Measurements from ENCODE around the gene ITPK1. TPM values are rescaled to one million over a fixed set of nuclear protein-coding genes. Genes with fewer than 3 reads are reported as not detected.

Gene ITPK1
- total RNA-seq, 4 donors from 2014 or later = 108 to 221 (median 138) TPM

GRCh38 chr14:92970271-92970670, 145.5 kb downstream of the ITPK1 start:
- Histone ChIP-seq H3K27ac (replicated peaks in 1 of 4) (peak overlapping the region in 2 of 4 donors; percentile 41 to 89), H3K9me3 (no peaks in the 10 kb centered on the region), H3K36me3 (peaks cover 0 to 4% (median 0%) of the 10 kb centered on the region in 4 donors), H3K4me3 (no peak overlapping the region), H3K4me1 (peaks cover 25 to 64% (median 45%) of the 10 kb centered on the region in 4 donors), H3K27me3 (no peaks in the 10 kb centered on the region)
- 89% methylated on average over 9 of the region's 12 CpGs for WGBS
- TF ChIP-seq CTCF (IDR thresholded peaks at IDR 0.05) (no peak), POLR2A (IDR thresholded peaks at IDR 0.05; ENCODE audit: low read depth) (no peak), EP300 (IDR thresholded peaks at IDR 0.05) (no peak), POLR2AphosphoS5 (IDR thresholded peaks at IDR 0.05) (no peak)
- no peak for DNase-seq (ENCODE audit: extremely low spot score)
- intact Hi-C loops (cut with DNase I) = loop anchor here (5.0 kb wide), 1 partner anchor 67 kb away; no protein-coding TSS in a partner anchor

- Histone ChIP-seq H3K27ac (replicated peaks in 1 of 4) (peak overlapping the region in 3 of 4 donors; percentile 26 to 41 (median 27)), H3K4me3 (no peak overlapping the region), H3K36me3 (no peaks in the 10 kb centered on the region), H3K27me3 (no peaks in the 10 kb centered on the region), H3K4me1 (peaks cover 27 to 64% (median 48%) of the 10 kb centered on the region in 4 donors), H3K9me3 (no peaks in the 10 kb centered on the region)
- no peak for TF ChIP-seq EP300 (IDR thresholded peaks at IDR 0.05)
- TF ChIP-seq CTCF (IDR thresholded peaks at IDR 0.05) = no peak
- TF ChIP-seq POLR2AphosphoS5 (IDR thresholded peaks at IDR 0.05) = no peak
- TF ChIP-seq POLR2A (IDR thresholded peaks at IDR 0.05; ENCODE audit: low read depth) = no peak
- no peak for DNase-seq (ENCODE audit: extremely low spot score)
- WGBS = 84% methylated on average over 12 of the region's 12 CpGs
- intact Hi-C loops (cut with DNase I) = loop anchor here (5.0 kb wide), 1 partner anchor 67 kb away; no protein-coding TSS in a partner anchor
Observed at GRCh38 chr14:92969871-92970270, 145.9 kb downstream of the ITPK1 start.

DNA sequence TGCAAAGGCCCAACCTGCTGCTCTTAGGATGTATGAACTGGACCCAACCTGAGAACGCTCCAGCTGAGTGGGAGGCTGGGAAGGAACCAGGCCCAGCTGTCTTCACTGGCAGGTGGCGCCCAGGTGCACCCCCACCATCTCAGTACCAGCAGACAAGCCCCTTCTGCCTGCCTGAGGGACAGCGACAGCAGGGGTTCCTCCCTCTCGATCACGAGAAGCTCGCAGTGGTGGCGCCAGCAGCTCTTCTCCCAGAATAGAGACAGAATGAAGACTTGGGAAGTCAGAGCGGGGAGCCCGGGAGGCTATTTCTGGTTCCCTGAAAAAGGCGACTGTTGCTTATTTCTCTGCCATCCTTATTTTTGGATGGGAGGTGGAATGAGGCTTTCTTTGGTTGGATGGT, 146.3 kb downstream of the ITPK1 start:
- intact Hi-C loops (cut with DNase I) = no loop called here
- H3K27ac ChIP-seq (replicated peaks in 1 of 4) = peak overlapping the region in 3 of 4 donors; percentile 26 to 41 (median 27)

DNA sequence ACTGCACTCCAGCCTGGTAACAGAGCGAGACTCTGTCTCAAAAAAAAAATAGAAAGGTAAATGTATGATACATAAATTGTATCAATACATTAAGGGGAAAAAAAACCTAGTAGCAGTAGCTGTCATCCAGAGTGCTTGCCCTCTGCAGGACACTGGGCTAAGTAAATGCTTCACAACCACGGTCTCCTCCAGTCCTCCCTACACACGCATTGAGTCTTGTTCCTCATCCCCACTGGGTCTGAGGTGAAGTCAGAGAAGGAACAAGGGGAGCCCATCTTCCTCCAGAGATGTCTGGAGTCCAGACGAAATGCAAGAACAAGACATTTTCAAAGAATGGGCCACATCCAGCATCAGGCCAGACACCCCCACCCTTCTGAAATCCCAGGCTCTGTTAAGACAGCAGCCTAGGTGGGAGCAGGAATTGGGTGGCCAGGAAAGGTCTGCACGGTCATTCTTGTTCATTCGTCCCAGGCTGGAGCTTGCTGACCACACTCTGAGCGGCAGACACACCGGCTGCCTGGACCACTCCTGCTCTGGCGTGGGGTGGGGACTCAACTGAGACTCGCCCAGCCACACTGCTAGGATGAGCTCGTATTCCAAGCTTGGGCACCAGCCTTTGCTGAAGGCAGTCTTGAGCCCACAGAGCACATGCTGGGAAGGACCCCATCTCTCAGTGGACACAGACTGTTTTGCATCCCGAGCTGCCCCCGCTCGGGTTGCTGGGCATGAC, 147.3 kb downstream of the ITPK1 start:
- Histone ChIP-seq H3K4me3 (no peak overlapping the region), H3K27me3 (no peaks in the 10 kb centered on the region), H3K27ac (replicated peaks in 1 of 4) (peak overlapping the region in 1 of 4 donors; percentile 10), H3K9me3 (no peaks in the 10 kb centered on the region), H3K4me1 (peaks cover 31 to 64% (median 48%) of the 10 kb centered on the region in 4 donors), H3K36me3 (no peaks in the 10 kb centered on the region)
- DNase-seq (ENCODE audit: extremely low spot score) = no peak
- intact Hi-C loops (cut with DNase I) = no loop called here
- TF ChIP-seq CTCF (IDR thresholded peaks at IDR 0.05) (no peak), EP300 (IDR thresholded peaks at IDR 0.05) (no peak), POLR2AphosphoS5 (IDR thresholded peaks at IDR 0.05) (no peak), POLR2A (IDR thresholded peaks at IDR 0.05; ENCODE audit: low read depth) (no peak)
- WGBS = 93% methylated on average over 13 of the region's 14 CpGs

More for the DNA sequence above, 146.3 kb downstream of the ITPK1 start:
- Histone ChIP-seq H3K4me3 (no peak overlapping the region), H3K9me3 (no peaks in the 10 kb centered on the region), H3K36me3 (no peaks in the 10 kb centered on the region), H3K27me3 (no peaks in the 10 kb centered on the region), H3K4me1 (peaks cover 29 to 64% (median 48%) of the 10 kb centered on the region in 4 donors)
- WGBS = 94% methylated on average over 9 of the region's 10 CpGs
- TF ChIP-seq EP300 (IDR thresholded peaks at IDR 0.05) (no peak), CTCF (IDR thresholded peaks at IDR 0.05) (no peak), POLR2A (IDR thresholded peaks at IDR 0.05; ENCODE audit: low read depth) (no peak), POLR2AphosphoS5 (IDR thresholded peaks at IDR 0.05) (no peak)
- no peak for DNase-seq (ENCODE audit: extremely low spot score)

Measured in esophagus muscularis mucosa (tissue), 4 donors.